ENCODE data around the gene DNAAF2.
"Not testable (repeated sequence)": the region's sequence is repeated elsewhere in the genome, so short reads cannot be mapped to it uniquely, and the experiment has no call there.

DNAAF2 gene, protein sequence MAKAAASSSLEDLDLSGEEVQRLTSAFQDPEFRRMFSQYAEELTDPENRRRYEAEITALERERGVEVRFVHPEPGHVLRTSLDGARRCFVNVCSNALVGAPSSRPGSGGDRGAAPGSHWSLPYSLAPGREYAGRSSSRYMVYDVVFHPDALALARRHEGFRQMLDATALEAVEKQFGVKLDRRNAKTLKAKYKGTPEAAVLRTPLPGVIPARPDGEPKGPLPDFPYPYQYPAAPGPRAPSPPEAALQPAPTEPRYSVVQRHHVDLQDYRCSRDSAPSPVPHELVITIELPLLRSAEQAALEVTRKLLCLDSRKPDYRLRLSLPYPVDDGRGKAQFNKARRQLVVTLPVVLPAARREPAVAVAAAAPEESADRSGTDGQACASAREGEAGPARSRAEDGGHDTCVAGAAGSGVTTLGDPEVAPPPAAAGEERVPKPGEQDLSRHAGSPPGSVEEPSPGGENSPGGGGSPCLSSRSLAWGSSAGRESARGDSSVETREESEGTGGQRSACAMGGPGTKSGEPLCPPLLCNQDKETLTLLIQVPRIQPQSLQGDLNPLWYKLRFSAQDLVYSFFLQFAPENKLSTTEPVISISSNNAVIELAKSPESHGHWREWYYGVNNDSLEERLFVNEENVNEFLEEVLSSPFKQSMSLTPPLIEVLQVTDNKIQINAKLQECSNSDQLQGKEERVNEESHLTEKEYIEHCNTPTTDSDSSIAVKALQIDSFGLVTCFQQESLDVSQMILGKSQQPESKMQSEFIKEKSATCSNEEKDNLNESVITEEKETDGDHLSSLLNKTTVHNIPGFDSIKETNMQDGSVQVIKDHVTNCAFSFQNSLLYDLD

GRCh38 chr14:49634547-49635334, at the start of gene DNAAF2:
Gene DNAAF2, minus strand, starts transcription at chr14:49635244. Its CDS starts 95 bp downstream, at chr14:49635149.
- DNase-seq, result peak; percentile 71

- DNase-seq, result no peak
These were observed 44.2 kb upstream of the DNAAF2 start for GRCh38 chr14:49679271-49679670.

- DNase-seq, result no peak
These were observed 42.6 kb upstream of the DNAAF2 start for GRCh38 chr14:49677643-49678042.

DNA sequence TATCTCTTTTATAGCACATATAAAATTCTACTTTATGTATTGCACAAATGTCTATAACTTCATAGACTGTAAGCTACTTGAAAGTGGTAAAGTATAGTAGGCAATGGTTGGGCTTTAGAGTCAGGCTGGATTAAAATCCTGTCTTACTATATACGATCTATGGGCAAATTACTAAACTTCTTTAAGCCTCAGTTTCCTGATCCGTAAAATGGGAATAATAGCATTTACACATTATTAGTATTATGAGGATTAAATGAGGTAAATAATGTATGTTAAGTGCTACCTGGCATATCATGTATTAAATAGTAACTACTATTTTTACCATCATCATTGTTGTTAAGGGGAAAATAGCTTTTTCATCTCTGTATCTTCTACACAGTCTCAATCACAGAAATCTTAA, 38.5 kb upstream of the DNAAF2 start:
- no peak for DNase-seq

DNA sequence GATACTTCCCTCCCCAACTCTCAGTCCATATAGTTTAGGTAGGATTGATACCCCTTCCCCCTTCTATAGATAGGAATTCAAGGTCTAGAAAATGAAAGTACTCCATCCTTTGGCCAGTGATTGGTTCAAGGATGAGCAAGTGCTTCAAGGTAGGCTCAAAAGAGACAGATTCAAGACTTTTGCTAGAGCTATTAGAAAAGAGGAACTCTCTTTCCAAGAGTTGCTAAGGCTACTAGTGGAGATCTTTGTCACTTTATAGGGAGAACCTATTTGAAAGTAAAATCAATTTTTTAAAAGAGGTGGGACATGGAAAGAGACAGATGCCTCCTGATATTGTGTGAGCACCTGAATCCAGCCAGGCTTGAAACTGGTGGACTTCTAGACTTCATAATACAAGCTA, 35.4 kb upstream of the DNAAF2 start:
- no peak for DNase-seq

DNA sequence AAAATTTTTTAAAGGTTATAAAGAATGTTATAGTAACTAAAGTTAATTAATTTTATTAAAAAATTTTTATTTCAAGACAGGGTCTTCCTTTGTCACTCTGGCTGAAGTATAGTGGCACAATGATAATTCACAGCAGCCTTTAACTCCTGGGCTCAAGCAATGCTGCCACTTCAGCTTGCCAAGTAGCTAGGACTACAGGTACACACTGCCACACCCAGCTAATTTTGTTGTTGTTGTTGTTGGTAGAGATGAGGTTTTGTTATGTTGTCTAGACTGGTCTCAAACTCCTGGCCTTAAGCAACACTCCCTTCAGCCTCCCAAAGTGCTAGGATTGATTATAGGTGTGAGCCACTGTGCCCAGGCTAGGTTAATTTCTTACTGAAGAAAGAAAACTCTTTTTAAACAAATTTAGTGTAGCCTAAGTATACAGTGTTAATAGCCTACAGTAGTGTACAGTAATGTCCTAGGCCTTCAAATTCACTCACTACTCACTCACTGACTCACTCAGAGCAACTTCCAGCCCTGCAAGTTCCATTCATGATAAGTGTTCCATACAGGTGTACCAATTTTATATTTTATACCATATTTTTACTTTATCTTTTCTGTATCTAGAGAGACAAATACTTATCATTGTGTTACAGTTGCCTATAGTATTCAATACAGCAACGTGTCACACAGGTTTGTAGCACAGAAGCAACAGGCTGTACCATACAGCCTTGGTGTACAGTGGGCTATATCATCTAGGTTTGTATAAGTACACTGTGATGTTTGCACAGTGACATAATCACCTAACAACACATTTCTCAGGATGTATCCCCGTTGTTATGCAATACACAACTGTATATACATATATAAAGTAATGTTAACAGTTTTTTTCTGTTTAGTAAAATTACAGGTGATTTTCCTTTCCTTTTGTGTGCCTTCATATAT, 24.7 kb upstream of the DNAAF2 start:
- DNase-seq, result no peak

DNA sequence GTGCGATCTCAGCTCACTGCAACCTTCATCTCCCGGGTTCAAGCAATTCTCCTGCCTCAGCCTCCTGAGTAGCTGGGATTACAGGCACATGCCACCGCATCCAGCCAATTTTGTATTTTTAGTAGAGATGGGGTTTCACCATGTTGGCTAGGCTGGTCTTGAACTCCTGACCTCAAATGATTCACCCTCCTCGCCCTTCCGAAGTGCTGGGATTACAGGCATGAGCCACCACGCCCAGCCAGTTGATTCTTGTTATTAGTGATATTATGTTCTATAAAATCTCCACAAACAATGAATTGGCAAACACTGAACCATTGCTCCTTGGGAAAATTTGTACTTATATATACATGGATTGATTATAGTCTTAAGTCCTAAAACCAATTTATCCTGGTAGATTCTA, 22.5 kb upstream of the DNAAF2 start:
- not testable (repeated sequence) for DNase-seq

- no peak for DNase-seq
These were observed 19.5 kb upstream of the DNAAF2 start for GRCh38 chr14:49654511-49654910.

DNA sequence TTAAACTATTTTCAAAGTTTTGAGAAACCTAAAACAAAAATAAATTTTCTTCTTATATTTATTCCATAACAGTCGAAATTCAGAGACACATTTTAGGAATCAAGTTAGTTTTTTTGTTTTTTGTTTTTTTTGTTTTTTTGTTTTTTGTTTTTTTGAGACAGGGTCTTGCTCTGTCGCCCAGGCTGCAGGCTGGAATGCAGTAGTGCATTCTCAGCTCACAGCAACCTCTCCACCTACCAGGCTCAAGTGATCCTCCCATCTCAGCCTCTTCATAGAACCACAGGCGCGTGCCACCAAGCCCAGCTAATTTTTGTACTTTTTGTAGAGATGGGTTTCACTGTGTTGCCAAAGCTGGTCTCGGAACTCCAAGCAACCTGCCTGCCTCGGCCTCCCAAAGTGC, 18.5 kb upstream of the DNAAF2 start:
- DNase-seq, result no peak

DNA sequence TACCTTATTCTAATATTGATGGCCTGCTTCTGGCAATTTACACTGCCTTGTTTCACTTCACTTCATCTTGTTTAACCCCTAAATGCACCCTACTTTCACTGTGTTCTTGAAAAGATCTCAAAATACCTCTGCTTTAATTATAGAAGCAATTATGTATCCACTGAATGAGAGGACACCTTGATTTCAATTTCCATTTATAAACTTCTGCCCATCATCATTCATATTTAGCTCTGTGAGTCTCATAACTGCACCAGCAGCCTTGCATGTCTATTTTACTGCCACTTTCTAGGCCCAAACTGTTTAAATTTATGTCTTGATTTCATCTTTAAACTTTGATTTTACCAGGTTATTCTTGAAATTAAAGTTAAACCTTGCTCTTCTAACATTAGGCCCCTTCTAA, 7.1 kb upstream of the DNAAF2 start:
- DNase-seq, result no peak

GRCh38 chr14:49641697-49642129, 6.7 kb upstream of the DNAAF2 start:
- no peak for DNase-seq

GRCh38 chr14:49640540-49641417, 5.7 kb upstream of the DNAAF2 start:
- no peak for DNase-seq

DNA sequence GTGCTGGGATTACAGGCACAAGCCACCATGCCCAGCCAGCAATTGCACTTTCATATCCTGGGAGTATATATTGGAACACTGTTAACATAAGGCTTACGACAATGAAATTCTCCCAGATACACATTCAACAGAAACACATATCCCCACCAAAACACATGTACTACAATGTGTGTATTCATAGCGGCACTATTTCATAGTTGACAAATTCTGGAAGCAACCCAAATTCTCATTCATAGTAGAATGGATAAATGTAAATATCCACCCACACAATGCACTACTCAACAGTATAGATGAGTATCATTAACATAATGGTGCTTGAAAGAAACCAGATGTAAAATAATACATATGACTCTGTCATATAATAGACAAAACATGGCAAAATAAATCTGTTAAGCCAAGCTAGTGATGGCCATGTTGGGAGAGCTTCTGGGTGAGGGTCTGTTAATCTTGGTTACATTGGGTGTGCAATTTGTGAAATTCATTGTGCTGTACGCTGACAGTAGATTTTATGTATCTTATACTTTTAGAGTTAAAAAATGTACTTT, 2.6 kb upstream of the DNAAF2 start:
- no peak for DNase-seq

DNA sequence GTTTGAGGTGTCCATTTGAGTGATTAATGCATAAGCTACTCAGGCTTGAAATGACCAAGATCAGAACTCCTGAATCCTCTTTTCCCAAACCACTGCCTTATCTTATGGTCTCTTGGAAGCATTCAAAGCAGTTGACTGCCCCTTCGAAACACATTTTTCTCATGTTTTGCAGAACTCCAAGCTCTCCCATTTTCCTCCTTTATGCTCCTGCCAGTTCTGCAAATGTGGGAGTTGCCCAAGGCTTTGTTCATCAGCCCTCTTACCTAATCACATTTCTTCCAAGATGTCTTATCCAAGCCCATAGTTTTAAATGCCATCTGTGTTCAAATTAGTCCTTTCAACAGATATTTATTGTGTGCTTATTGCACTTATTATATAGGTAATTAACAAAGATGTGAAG, 1.8 kb upstream of the DNAAF2 start:
- no peak for DNase-seq

GRCh38 chr14:49633640-49634546, 1.2 kb downstream of the DNAAF2 start:
- DNase-seq, result peak; percentile 94

DNA sequence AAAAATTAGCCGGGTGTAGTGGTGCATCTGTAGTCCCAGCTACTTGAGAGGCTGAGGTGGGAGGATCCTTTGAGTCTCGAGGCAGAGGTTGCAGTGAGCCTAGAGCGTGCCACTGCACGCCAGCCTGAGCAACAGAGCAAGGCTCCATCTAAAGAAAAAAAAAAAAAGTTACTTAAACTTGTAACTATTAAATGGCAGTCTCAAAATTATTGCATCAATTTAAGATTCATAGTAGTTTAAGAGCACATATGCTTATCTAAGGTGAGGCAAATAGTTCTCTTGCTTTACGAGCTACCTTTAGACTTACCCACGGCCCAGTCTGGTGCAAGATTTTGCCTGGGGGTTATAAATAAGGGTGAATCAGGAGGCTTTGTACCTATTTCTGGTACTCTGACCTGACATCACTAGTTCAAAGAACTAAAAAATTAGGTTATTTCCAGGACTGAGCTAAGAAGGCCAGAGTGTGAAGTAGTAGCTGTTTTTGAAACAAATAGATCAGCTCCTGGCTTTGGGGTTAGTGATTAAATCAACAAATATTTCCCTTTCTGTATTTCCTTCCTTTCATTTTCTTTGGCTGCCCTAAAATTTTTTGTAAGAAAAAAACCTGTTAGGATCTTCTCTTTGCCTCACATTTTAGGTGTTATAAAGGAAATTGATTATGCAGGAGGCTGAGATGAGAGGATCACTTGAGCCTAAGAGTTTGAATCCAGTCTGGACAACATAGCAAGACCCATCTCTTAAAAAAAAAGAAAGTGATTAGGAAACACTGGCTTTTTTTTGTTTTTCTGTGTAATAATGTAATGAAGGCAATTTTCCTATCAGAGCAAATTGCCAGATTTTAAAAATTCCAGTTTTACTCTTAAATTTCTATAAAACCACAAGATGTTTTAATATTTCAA, 10.9 kb downstream of the DNAAF2 start:
- DNase-seq, result no peak

- DNase-seq, result no peak
These were observed 11.7 kb downstream of the DNAAF2 start for GRCh38 chr14:49623387-49623786.

- peak; percentile 16 for DNase-seq
These were observed 12.9 kb downstream of the DNAAF2 start for GRCh38 chr14:49622022-49622607.
